Right kidney (tissue), 9 donors: ENCODE data around the gene PUS7.
A peak's percentile ranks its signal among the peaks of the same experiment; 100 is the strongest.
"Not testable (repeated sequence)": the region's sequence is repeated elsewhere in the genome, so short reads cannot be mapped to it uniquely, and the experiment has no call there.

Experiments used
- DNase-seq: peaks from one replicate; pipeline ENCODE4 v3.0.0-alpha.2; 2016
- long read RNA-seq, 8 donors: transcript quantifications; one replicate each; lab custom pipeline, GENCODE V29; 2026

The PUS7 gene, protein sequence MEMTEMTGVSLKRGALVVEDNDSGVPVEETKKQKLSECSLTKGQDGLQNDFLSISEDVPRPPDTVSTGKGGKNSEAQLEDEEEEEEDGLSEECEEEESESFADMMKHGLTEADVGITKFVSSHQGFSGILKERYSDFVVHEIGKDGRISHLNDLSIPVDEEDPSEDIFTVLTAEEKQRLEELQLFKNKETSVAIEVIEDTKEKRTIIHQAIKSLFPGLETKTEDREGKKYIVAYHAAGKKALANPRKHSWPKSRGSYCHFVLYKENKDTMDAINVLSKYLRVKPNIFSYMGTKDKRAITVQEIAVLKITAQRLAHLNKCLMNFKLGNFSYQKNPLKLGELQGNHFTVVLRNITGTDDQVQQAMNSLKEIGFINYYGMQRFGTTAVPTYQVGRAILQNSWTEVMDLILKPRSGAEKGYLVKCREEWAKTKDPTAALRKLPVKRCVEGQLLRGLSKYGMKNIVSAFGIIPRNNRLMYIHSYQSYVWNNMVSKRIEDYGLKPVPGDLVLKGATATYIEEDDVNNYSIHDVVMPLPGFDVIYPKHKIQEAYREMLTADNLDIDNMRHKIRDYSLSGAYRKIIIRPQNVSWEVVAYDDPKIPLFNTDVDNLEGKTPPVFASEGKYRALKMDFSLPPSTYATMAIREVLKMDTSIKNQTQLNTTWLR
- long read RNA-seq, donor 1: 0 reads
- long read RNA-seq, donor 2, partial matches to known transcripts: 0 of 3 reads
- long read RNA-seq, donor 2, other reads (novel, unspliced or antisense): 0 of 3 reads
- long read RNA-seq, donor 3: 0 reads
- long read RNA-seq, donor 4, partial matches to known transcripts: 22 of 23 reads
- long read RNA-seq, donor 4, other reads (novel, unspliced or antisense): 0 of 23 reads
- long read RNA-seq, donor 5, partial matches to known transcripts: 5 of 7 reads
- long read RNA-seq, donor 5, other reads (novel, unspliced or antisense): 0 of 7 reads
- long read RNA-seq, donor 6, partial matches to known transcripts: 0 of 1 reads
- long read RNA-seq, donor 6, other reads (novel, unspliced or antisense): 0 of 1 reads
- long read RNA-seq, donor 7: 0 reads
- long read RNA-seq, donor 8: 0 reads

DNA sequence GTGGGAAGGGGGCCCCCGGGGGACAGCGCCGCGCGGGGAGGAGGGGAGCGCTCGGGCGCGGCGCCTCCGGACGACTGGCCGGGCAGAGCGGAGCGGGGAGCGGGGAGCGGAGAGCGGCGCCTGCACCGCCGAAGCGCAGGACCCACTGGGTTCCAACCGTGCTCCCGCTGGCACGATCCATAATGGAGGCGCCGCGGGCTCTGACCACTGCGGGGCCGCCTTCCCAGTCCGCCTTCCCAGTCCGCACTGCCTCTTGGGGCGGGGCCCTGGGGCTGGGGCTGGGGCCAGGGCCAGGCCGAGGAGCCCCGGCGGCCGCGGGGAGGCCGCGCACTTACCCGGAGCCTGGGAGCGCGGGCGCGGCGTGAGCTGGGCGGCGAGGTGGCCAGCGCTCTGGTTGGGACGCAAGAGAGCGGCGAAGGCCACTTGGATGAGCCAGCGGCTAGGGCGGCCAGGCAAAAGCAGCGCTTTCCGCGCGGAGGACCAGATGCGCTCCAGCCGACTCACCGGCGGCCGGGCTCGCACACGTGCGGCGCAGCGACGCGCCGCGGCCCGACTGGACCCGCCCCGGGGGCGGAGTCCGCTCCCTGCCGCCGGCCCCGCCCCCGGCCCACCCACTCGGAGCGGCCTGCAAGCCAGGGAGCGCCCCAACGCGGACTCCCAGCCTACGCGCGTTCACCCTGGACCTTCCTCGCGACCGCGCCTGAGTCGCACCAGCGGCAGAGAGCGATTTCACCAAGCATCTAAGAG lies at the start of gene PUS7:
TSS of gene PUS7 (minus strand) at position 555 of the 747 bp plus-strand sequence. CDS start 13,759 bp downstream, outside the sequence.
- peak; percentile 98 for DNase-seq

DNA sequence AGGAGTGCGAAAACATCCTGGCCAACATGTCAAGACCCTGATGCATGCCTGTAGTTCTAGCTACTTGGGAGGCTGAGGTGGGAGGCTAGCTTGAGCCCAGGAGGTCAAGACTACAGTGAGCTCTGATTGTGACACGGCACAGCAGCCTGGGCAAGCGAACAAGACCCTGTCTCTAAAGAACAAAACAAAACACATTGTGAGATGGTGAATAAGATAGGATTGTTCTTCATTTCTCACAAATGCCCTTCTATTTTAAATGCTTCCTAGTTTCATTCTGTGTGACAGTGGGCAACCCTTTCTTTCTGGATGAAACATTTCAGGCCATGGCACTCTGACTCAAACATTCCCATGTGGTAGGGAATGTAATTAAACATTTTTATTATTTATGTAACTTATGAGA lies 45.8 kb upstream of the PUS7 start:
- no peak for DNase-seq

DNA sequence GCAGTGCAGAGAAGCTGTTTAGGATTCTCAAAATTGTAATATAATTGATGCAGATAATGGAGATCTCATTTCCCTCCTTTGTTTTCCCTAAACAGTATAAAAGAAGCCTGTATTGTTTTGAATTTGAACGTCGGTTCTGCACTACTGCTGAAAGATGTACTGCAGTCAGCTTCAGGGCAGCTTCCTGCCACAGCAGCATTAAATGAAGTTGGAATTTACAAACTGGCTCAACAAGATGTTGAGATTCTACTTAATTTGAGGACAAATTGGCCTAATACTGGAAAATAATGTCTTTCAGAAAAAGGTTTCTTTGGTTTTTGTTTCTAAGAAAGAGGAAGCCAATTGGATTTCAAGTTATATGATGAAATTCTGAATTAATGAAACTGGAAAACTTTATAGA lies 45.0 kb upstream of the PUS7 start:
- no peak for DNase-seq

DNA sequence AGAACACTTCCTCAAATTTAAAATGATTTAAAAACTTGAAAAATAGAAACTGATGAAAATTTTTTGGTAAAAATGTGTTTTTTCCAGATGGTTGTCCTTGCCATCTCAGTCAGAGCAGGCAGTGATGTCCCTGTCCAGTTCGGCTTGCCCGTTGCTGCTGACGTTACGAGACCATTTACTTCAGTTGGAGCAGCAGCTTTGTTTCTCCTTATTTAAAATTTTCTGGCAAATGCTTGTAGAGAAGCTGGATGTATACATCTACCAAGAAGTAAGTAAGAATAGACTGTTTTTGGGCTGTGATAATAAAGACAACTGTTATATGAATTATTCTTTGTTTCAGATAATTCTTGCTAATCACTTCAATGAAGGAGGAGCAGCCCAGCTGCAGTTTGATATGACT lies 43.1 kb upstream of the PUS7 start:
- no peak for DNase-seq

DNA sequence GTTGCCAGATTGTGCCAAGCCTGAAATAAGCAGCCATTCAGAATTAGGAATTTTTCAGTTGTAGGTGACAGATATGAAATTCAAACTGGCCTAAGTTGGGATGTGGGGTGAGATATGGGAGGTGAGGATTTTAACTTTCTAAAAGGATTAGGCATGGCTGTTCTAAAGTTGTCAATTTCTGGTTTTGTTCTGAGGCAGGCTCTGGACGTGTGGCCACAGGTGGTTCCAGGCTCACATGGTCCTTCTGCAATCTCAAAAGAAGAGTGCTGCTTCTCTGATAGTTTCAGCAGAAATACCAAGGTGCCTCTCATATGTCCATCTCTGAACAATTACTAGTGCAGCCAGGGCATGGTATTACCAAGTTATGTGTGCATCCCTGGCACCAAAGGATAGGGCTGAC lies 37.9 kb upstream of the PUS7 start:
- DNase-seq: no peak

DNA sequence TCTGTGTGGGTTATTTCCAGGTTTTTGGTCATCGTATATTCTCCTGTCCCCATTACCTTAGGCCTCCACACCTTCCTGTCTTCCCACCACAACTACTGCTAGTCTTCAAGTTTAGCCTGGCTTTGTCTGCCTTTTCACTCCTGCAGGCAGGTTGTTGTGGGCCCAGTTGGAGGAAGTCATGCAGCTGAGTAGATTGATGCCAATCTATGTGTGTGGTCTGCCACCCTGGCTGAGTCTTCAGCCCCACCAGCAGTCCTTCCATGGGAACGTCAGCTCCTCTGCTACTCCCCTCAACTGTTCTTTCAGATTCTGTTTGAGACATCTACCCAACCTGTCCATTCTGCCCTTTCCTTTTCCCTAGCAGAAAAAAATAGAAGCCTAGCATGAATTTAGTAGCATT lies 16.3 kb upstream of the PUS7 start:
- DNase-seq: no peak

DNA sequence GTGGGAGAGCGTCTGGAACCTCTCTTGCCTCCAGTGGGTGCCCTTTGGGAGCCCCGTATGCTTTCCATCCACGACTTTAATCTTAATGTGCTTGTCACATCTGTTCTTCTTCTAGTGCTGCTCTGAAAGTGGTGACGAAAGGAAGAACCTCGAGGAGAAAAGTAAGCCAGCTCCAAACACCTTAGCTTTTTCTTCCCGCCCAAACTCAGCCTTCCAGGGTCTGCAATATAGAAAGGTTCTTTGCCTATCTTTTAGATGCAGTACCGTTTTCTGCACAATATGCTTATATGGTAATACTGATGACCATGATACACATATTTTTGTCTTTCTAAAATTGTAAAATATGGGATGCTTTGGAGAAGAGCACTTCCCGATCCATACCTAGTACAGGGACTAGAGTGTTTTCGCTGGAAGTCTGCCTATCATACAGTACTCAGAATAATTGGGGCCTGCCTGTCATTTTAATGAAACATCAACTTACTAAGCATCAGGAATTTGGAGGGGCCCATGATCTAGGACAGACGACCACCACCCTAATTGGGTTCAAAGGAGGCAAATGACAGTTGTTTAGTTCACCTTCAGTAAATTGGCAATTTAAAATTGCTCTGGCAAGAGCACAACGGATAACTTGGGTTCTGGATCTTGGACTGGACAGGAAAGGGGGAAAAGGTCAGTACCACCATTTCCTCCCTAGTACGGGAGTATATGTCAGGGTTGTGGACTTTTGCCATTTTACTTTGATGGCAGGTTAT lies 10.8 kb upstream of the PUS7 start:
- no peak for DNase-seq

DNA sequence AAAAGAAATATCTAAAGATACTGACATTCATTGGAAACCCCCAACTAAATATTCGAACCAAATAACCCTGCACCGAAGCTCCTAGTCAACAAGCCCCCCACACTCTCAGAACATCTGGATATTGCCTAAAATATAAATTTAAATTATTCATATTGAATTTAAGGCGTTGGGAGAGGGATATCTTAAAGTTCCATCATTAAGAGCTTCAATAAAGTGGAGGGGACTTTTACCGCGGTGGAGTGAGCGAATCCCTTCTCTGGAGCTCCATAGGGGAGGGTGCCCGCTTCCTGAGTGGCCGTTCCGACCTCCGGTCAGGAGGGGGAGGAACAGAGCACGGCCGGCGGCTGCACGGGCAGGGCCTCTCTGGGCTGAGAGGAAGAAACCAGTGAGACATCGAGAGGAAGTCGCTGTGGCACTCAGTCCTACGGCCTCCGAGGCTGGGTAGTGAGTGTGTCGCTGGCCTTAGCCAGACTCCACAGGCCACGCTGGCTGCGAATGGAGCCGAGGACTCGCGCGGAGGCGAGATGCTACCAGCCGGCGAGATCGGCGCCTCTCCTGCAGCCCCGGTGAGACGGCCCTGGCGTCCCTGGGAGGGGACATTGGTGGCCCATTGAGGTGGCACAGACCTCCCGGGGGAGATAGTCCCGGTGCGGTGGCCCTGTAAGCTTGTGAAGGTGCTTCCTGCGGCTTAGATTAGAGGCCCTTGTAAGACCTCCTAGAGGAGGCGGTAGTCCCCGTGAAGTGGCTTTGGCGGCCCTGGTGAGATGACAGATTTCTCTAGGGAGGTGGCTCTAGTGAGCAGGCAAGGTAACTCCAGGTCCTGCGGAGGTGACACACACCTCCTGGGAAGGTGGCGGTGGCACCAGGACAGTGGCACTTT lies 10.0 kb upstream of the PUS7 start, which contains the start of gene RINT1:
TSS of gene RINT1 (plus strand) at position 410 of the 880 bp plus-strand sequence. CDS start at position 525, 115 bp downstream.
- peak; percentile 89 for DNase-seq

DNA sequence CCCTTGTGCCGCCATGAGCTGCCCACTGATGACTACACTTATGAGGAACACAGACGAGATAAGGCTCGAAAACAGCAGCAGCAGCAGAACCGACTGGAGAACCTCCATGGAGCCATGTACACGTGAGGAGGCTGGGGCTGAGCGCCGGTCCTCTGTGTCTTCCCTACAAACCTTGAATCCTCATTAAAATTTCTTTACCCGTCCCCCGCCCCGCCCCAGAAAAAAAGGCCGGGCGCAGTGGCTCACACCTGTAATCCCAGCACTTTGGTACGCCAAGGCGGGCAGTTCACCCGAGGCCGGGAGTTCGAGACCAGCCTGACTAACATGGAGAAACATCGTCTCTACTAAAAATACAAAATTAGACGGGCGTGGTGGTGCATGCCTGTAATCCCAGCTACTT lies 8.5 kb upstream of the PUS7 start:
- DNase-seq: no peak

DNA sequence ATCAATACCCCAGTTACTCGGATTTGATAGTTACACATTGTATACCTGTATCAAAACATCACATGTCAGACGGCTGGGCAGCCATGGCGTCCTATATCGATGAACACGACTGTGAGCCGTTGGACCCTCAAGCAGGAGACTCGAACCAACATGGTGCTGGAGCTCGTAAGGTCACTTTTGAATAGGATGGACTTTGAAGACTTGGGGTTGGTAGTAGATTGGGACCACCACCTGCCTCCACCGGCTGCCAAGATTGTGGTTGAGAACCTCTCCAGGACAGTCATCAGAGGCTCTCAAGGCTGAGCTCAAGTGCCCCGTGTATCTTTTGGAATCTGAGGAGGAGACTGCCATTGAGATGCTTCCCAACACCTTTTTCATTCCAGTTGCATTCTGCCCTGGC lies 8.1 kb upstream of the PUS7 start:
- no peak for DNase-seq

DNA sequence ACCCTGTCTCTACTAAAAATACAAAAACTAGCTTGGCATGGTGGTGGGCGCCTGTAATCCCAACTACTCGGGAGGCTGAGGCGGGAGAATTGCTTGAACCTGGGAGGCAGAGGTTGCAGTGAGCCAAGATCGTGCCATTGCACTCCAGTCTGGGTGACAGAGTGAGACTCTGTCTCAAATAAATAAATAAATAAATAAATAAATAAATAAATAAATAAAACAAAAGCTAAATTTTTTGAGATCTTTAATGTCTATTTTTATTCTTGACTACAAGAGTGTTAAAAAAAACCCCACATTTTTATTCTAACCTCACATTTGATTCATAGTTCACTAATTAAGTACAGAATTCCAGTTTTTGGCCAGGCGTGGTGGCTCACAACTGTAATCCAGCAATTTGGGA lies 5.7 kb upstream of the PUS7 start:
- not testable (repeated sequence) for DNase-seq

DNA sequence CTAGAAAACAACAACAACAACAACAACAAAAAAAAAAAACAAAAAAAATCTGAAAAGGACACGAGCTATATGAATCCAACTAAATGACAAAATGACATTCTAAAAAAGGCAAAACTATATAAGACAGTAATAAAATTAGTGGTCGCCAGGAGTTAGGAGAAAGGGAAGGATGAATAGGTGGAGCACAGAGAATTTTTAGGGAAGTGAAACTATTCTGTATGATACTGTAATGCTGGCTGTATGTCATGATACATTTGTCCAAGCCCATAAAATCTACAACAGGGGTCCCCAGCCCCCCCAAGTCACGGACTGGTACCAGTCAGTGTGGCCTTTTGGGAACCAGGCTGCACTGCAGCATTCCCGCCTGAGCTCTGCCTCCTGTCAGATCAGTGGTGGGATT lies 2.8 kb upstream of the PUS7 start:
- no peak for DNase-seq

DNA sequence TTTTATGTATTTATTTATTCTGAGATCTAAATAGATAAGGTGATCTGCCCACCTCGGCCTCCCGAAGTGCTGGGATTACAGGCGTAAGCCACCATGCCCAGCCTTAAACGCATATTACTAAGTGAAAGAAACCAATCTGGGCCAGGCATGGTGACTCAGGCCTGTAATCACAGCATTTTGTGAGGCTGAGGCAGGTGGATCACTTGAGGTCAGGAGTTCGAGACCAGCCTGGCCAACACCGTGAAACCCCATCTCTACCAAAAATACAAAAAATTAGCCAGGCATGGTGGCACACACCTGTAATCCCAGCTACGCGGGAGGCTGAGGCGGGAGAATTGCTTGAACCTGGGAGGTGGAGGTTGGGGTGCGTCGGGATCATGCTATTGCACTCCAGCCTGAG lies 2.4 kb upstream of the PUS7 start:
- not testable (repeated sequence) for DNase-seq

DNA sequence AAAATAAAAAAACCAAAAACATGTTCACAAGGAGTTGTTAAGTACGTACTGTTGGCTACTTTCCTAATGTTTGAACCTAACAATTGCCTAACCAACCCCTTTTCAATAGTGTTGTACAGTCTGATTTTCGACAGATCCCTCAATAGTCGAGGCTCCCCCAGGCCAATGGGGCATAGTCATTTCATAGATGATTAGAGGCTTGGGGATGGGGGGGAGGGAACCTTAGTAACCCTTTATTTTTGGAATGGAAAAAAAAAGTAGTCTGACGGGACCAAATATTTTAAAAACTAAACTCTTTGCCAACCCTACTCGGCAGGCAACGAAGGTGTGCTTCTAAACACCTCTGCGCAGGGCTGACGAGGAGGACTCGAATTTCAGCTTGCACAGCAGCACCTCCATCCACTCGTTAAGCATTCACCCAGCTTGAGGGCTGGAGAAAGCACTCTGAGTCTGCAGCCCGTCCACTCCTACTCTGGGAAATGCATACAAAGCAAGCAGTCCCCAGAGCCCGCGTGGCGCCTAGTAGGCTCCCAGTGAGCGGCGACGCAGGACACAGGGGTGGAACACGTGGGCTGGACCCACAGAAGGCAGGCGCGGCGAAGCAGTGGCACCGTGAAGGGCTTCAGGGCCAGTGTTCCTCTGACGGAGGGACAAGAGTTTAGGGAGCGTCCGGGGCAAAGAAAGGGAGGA lies 899 bp downstream of the PUS7 start:
- DNase-seq: peak; percentile 96

DNA sequence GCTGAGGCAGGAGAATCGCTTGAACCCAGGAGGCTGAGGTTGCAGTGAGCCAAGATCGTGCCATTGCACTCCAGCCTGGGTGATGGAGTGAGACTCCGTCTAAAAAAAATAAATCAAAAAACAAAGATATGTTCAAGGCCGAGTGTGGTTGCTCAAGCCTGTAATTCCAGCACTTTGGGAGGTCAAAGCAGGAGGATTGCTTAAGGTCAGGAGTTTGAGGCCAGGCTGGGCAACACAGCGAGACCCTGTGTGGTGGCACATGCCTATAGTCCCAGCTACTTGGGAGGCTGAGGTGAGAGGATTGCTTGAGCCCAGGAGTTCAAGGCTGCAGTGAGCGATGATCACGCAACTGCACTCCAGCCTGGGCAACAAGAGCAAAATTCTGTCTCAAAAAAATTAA lies 1.5 kb downstream of the PUS7 start:
- peak; percentile 5 for DNase-seq

DNA sequence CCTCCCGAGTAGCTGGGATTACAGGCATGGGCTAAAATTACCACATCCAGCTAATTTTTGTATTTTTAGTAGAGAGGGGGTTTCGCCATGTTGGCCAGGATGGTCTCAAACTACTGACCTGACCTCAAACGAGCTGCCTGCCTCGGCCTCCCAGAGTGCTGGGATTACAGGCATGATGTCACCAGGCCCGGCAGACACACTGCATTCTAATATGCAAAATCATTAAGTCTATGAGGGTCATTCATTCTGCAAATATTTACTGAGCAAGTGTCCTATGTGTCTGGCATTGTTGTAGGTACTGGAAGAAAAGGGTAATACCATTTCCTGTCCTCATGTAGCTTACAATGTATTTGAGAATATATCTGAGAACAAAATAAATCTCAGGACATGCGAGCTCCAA lies 2.7 kb downstream of the PUS7 start:
- DNase-seq: no peak

DNA sequence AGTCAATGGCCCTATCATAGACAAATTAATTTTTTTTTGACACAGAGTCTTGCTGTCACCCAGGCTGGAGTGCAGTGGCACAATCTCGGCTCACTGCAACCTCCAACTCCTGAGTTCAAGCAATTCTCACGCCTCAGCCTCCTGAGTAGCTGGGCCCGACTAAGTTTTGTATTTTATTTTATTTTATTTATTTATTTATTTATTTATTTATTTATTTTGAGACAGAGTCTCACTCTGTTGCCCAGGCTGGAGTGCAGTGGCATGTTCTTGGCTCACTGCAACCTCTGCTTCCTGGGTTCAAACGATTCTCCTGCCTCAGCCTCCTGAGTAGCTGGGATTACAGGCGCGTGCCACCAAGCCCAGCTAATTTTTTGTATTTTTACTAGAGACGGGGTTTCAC lies 6.5 kb downstream of the PUS7 start:
- DNase-seq: not testable (repeated sequence)

DNA sequence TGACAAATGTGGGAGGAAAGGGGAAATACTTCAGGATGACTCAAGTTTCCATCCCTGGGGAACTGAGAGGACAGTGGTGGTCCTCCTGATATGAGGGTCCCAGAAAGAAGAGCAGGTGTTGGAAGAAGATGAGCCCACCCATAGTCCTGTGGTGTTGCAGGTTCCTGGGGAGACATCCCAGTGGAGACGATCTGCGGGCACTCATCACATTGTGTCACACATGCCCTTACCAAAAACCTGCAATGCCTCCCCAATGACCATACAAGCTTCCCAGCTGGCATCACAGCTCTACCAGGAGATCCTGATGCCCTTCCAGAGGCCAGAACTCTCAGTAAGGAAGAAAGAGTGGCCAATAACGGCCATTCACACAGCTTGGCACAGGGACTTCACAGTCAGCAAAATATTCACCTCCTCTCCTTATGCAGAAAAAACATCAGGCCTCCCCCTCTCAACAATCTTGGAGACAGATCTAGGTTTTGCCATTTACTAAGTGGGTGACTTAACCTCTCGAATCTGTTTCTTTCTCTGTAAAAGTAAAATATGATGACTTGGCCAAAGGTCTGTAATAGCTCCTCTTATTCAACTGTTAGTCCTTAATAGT lies 9.0 kb downstream of the PUS7 start:
- DNase-seq: no peak

DNA sequence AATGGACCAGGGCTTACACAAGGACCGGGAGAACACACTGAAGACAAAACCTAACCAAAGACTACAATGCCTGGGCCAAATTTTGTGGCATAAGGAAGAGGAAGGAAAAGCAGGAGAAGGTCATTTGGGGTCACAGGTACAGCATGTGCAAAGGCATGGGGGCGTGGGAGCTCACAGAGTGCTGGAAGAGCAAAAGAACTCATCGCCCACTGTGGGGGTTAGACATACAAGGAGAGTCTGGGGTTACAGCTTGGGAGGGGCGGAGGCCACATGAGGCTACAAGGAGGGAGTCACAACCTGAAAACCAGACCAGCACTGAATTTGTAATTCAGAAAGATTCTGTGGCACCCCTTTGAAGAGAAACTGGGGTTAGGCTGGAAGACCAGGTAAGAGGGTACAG lies 9.7 kb downstream of the PUS7 start:
- DNase-seq: no peak
